ENCODE data around the gene HSPB6.

HSPB6 gene

GRCh38 chr19:35722461-35722860 lies 34.4 kb downstream of the HSPB6 start:
- in situ Hi-C loops (cut with MboI; ENCODE audit: low pct_unique_long_range_greater_than_20kb, low sequenced_read_pairs), result no loop called here
- DNase-seq, result no peak

- DNase-seq, result no peak
- in situ Hi-C loops (cut with MboI; ENCODE audit: low pct_unique_long_range_greater_than_20kb, low sequenced_read_pairs), result no loop called here
These were observed 35.5 kb downstream of the HSPB6 start for GRCh38 chr19:35721374-35721773.

DNA sequence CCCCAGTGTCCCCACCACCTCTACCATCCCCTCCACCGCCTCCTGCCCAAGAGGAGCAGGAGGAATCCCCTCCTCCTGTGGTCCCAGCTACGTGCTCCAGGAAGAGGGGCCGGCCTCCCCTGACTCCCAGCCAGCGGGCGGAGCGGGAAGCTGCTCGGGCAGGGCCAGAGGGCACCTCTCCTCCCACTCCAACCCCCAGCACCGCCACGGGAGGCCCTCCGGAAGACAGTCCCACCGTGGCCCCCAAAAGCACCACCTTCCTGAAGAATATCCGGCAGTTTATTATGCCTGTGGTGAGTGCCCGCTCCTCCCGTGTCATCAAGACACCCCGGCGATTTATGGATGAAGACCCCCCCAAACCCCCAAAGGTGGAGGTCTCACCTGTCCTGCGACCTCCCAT lies 36.2 kb downstream of the HSPB6 start:
- no peak for DNase-seq
- in situ Hi-C loops (cut with MboI; ENCODE audit: low pct_unique_long_range_greater_than_20kb, low sequenced_read_pairs), result no loop called here

DNA sequence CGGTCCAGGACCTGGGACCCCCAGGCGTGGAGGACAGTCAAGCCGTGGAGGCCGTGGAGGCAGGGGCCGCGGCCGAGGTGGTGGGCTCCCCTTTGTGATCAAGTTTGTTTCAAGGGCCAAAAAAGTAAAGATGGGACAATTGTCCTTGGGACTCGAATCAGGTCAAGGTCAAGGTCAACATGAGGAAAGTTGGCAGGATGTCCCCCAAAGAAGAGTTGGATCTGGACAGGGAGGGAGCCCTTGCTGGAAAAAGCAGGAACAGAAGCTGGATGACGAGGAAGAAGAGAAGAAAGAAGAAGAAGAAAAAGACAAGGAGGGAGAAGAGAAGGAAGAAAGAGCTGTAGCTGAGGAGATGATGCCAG lies 36.7 kb downstream of the HSPB6 start:
- in situ Hi-C loops (cut with MboI; ENCODE audit: low pct_unique_long_range_greater_than_20kb, low sequenced_read_pairs), result no loop called here
- DNase-seq, result no peak

- no peak for DNase-seq
- in situ Hi-C loops (cut with MboI; ENCODE audit: low pct_unique_long_range_greater_than_20kb, low sequenced_read_pairs), result no loop called here
These were observed 37.2 kb downstream of the HSPB6 start for GRCh38 chr19:35719402-35720162.

DNA sequence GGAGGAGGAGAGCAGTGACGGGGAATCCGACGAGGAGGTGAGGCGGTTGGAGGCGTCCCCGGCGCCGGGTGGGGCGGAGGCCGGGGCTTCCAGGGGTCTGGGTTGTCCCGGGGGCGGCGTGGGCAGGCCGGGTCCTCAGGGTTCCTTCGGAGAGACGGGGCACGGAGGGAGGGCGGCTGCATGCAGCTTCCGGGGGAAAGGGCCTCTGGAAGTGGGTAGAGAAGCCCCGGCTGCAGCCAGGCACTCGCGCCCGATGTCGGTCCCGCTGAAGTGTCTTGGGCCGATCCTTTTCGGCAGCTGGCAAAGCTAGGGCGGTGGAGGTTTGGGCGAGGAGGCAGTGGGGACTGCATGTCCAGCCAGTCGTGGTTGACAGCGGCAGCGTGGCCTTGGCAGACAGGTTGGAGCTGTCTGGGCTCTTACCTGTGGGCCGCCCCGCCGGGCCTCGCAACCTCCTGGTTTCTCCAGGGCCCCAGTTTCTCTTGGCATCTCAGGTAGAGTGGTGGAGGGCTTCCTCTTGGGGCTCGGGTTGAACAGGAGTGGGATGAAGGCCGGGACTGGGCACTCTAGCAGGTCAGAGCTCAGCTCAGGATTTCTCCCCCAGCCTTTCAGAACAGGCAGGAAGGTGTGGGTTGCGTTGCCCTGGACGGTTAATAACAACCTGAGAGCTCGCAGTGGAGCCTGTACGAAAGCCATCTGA lies 38.3 kb downstream of the HSPB6 start:
- peak; percentile 22 for DNase-seq
- in situ Hi-C loops (cut with MboI; ENCODE audit: low pct_unique_long_range_greater_than_20kb, low sequenced_read_pairs), result no loop called here

GRCh38 chr19:35717665-35718344 lies 39.0 kb downstream of the HSPB6 start, which contains the start of gene KMT2B:
Gene KMT2B, plus strand, starts transcription at chr19:35718003. Its CDS starts 16 bp downstream, at chr19:35718019.
- in situ Hi-C loops (cut with MboI; ENCODE audit: low pct_unique_long_range_greater_than_20kb, low sequenced_read_pairs), result no loop called here
- DNase-seq, result no peak

DNA sequence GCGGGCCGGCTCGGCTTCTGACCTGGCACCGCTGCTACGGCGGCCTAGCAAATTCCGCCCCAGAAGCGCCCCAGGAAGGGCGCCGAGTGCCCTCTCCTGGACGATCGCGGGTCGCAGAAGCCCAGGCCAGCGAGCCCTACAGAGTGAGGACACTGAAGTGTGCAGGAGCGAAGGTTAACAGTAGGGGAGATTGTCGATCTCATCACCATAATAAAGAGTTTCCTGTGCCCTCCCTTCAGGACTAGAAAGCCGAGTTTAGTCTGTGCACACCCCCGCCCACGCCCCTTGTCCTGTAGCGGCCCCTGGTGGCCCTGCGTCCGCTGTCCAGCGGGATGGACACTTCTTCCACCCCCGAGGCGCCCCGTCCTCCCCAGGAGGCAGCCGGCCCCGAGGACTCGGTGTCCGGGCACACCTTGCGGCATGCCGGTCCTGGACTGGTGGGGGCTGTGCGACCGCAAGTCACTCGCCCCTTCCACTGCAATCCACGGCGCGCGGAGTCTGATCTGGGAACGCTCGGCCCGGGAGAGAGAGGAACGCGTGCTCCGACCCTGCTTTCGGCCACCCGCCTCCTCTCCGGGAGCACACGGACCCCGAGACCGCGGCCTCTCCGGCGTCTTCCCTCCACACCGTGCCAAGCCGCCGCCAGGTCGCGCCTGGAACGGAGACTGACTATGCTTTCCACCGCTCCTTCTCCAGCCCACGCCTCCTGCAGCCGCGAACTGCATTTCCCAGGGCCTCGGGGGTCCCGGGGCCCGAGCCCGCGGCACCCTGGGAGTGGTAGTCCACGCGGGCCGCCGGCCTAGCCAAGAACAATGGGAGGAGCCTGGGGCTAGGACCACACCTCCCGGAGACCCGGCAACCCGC lies 39.8 kb downstream of the HSPB6 start:
- in situ Hi-C loops (cut with MboI; ENCODE audit: low pct_unique_long_range_greater_than_20kb, low sequenced_read_pairs), result no loop called here
- DNase-seq, result peak; percentile 98

DNA sequence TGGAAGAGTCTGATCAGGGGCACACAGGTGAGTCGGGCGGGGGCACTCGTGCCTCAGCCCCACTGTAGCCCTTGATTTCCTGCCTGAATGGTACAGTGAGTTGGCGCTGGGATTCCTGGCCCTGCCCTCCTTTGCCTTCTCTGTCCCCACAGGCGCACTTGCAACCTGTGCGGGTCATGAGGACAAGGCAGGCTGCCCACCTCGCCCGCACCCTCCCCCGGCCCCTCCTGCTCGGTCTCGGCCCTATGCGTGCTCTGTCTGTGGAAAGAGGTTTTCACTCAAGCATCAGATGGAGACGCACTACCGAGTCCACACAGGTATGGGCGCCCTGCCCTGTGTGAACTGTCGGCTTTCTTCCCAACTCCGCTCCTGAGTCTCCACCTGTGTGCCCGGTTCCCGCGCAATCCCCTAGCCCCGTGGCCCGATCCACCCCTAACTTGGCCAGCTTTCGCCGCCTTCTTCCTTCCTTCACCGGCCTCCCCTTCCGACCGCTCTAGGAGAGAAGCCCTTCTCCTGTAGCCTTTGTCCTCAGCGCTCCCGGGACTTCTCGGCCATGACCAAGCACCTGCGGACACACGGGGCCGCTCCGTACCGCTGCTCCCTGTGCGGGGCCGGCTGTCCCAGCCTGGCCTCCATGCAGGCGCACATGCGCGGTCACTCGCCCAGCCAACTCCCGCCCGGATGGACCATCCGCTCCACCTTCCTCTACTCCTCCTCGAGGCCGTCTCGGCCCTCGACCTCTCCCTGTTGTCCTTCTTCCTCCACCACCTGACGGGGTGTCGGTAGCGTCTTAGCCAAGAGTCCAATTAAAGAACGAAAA lies 40.6 kb downstream of the HSPB6 start:
- in situ Hi-C loops (cut with MboI; ENCODE audit: low pct_unique_long_range_greater_than_20kb, low sequenced_read_pairs), result no loop called here
- DNase-seq, result no peak

- no peak for DNase-seq
- in situ Hi-C loops (cut with MboI; ENCODE audit: low pct_unique_long_range_greater_than_20kb, low sequenced_read_pairs), result no loop called here
These were observed 41.4 kb downstream of the HSPB6 start for GRCh38 chr19:35715355-35715809.

DNA sequence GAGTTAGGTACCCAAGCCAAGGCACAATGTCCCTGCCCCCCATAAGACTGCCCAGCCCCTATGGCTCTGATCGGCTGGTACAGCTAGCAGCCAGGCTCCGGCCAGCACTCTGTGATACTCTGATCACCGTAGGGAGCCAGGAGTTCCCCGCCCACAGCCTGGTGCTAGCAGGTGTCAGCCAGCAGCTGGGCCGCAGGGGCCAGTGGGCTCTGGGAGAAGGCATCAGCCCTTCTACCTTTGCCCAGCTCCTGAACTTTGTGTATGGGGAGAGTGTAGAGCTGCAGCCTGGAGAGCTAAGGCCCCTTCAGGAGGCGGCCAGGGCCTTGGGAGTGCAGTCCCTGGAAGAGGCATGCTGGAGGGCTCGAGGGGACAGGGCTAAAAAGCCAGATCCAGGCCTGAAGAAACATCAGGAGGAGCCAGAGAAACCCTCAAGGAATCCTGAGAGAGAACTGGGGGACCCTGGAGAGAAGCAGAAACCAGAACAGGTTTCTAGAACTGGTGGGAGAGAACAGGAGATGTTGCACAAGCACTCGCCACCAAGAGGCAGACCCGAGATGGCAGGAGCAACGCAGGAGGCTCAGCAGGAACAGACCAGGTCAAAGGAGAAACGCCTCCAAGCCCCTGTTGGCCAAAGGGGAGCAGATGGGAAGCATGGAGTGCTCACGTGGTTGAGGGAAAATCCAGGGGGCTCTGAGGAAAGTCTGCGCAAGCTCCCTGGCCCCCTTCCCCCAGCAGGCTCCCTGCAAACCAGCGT lies 42.1 kb downstream of the HSPB6 start:
- DNase-seq, result no peak
- in situ Hi-C loops (cut with MboI; ENCODE audit: low pct_unique_long_range_greater_than_20kb, low sequenced_read_pairs), result no loop called here

DNA sequence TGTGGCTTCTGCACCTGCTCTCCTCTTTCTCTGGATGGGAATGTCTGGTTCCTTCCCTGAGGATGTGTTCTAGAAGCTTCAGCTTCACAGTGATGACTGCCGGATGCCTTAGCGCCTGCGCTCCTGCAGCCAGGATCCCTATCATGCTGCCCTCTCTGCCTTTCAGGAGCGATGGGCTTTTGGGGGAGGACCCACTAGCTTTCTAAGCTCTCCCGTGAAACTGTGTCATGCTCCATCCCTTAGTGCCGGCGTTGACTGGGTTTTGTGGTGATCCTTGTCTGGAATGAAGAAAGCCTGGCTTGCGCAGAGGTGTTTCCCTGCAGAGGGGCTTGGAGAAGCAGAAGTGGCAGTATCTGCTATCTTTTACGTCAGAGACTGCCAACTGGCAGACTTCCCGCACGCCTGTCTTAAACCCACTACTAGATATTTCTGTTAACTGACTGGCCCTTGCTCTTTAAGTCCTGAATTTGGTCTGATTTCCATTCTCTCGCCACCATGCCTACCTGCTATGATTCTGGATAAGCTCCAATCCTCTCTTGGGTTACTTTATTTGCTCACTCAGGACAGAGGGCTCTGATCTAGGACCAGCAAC lies 42.8 kb downstream of the HSPB6 start:
- DNase-seq, result no peak
- in situ Hi-C loops (cut with MboI; ENCODE audit: low pct_unique_long_range_greater_than_20kb, low sequenced_read_pairs), result no loop called here

DNA sequence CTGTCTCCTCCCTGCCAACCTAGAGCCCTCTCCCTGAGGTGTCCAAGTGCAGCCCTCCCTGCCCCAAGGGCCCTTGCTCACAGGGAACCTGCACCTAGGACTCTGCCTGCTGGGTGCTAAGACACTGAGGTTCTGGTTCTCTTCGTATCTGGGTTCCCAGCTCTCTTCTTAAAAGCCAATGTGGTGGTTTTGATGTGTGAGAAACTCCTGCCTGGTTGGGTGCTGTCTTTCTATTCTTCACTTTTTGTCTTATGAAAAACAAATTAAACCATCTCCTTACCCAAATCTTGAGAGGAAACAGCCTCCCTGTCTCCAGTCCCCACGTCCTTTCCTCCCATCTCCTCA lies 43.4 kb downstream of the HSPB6 start:
- DNase-seq, result no peak
- in situ Hi-C loops (cut with MboI; ENCODE audit: low pct_unique_long_range_greater_than_20kb, low sequenced_read_pairs), result no loop called here

GRCh38 chr19:35712567-35713505 lies 44.0 kb downstream of the HSPB6 start:
- no peak for DNase-seq
- in situ Hi-C loops (cut with MboI; ENCODE audit: low pct_unique_long_range_greater_than_20kb, low sequenced_read_pairs), result no loop called here

DNA sequence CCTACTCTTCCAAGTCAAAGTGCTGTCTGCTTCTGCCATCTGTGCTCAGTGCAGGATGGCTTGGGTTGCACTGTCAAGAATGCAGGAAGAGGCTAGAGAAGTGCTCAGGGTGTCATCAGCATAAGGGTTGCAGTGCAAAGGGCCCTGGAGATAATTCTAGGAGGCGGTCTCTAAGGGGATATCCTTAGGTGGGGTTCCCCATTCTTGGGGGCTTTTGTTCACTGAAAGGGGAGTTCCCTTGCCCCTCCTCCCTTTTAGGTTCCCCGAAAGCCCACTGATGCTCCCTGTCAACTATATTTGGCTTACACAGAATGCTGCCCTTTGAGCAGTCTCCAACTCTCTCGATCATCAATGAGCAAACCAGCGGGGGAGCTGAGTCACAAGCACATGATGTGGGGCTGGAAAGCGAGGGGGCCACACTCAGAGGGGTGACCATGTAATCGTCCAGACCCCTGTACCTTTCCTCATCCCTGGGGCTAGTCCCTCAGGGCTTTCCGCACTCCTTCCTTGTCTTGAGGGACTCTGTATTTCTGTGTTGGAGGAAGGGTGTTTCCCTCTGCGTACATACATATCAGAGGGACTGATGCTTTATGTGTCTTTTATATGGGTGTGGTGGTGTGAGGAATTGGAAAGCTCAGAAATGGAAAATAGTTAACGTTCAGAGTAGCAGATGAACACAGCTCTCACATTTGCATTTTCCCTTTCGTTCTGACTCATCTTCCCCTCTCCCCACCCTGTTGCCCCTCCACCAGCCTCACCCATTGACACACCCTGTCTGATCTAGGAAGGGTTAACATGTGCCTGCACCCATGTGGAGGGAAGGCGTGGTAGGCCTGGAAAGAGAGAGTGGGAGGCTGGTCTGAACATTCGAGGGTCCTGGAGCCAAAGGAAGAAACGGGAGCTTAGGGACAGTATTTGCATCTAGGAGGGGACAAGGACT lies 45.8 kb downstream of the HSPB6 start:
- no peak for DNase-seq
- in situ Hi-C loops (cut with MboI; ENCODE audit: low pct_unique_long_range_greater_than_20kb, low sequenced_read_pairs), result no loop called here

DNA sequence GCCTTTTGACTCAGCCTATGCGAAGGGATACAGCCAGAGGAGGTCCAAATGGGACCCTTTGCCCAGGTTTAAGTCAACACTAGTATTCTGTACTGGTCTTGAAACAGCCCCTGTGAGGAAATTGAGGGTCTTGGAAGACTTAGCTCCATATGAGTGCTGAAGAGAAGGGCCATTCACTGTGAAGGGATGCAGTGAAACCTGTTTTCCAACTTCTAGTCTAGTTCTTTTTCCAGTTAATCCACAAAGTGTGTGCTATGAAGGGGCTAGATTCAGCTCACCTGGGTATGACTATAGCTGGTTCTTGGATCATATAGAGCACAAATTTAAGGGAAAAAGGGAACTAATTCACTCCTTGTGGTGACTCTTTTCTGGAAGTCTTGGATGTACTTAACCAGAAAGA lies 48.4 kb downstream of the HSPB6 start:
- DNase-seq, result no peak
- in situ Hi-C loops (cut with MboI; ENCODE audit: low pct_unique_long_range_greater_than_20kb, low sequenced_read_pairs), result no loop called here
